KMS-11 (cell line): Measurements from ENCODE around the gene FILIP1.

Experiments used
- H2AFZ ChIP-seq: fragments of 200-600 bp; sonication (generic); 2 replicates; pipeline ENCODE4 v1.6.1; 2016; ENCODE audit warnings: antibody characterized with exemption, mixed run types, low read depth
- H3K27ac ChIP-seq: fragments of 200-600 bp; sonication (generic); 2 replicates; pipeline ENCODE4 v1.6.1; 2016; ENCODE audit warnings: mild to moderate bottlenecking, mixed run types
- H3K27me3 ChIP-seq: fragments of 200-600 bp; sonication (generic); 2 replicates; pipeline ENCODE4 v1.6.1; 2017; ENCODE audit warnings: mild to moderate bottlenecking, low read depth, mixed run types, moderate library complexity; ENCODE audit not compliant: insufficient read depth
- H3K36me3 ChIP-seq: fragments of 200-600 bp; sonication (generic); 2 replicates; pipeline ENCODE4 v1.6.1; 2017; ENCODE audit warnings: mild to moderate bottlenecking, mixed run types; ENCODE audit not compliant: insufficient read depth
- H3K4me1 ChIP-seq: fragments of 200-600 bp; sonication (generic); 2 replicates; pipeline ENCODE4 v1.6.1; 2016; ENCODE audit warnings: mild to moderate bottlenecking, low read depth, mixed run types; ENCODE audit not compliant: poor library complexity, severe bottlenecking
- H3K4me2 ChIP-seq: fragments of 200-600 bp; sonication (generic); 2 replicates; pipeline ENCODE4 v1.7.0; 2016; ENCODE audit warnings: mild to moderate bottlenecking, mixed run types
- H3K4me3 ChIP-seq: fragments of 200-600 bp; sonication (generic); IDR thresholded peaks from 2 replicates; pipeline ENCODE4 v1.6.1; 2017; ENCODE audit warnings: low read depth, low read length, mixed read lengths; ENCODE audit not compliant: insufficient read depth
- H3K79me2 ChIP-seq: fragments of 200-600 bp; sonication (generic); 2 replicates; pipeline ENCODE4 v1.6.1; 2016; ENCODE audit warnings: low read depth, mixed run types; ENCODE audit not compliant: insufficient read depth
- H3K9ac ChIP-seq: fragments of 200-600 bp; sonication (generic); 2 replicates; pipeline ENCODE4 v1.6.1; 2016; ENCODE audit warnings: mild to moderate bottlenecking, mixed run types
- H4K20me1 ChIP-seq: fragments of 200-600 bp; sonication (generic); 2 replicates; pipeline ENCODE4 v1.6.1; 2016; ENCODE audit warnings: mild to moderate bottlenecking, mixed run types; ENCODE audit not compliant: insufficient read depth
- CTCF ChIP-seq: fragments of 200-600 bp; sonication (generic); conservative IDR thresholded peaks from 2 replicates; pipeline ENCODE4 v1.6.1; 2017; ENCODE audit warnings: low read depth, mild to moderate bottlenecking, antibody characterized with exemption, low read length, moderate library complexity, mixed read lengths

FILIP1 gene

GRCh38 chr6:75331151-75331550, 162.4 kb downstream of the FILIP1 start:
- no peak overlapping the region for H3K27ac ChIP-seq
- H3K9ac ChIP-seq: no peak overlapping the region
- H3K36me3 ChIP-seq: no peaks in the 10 kb centered on the region
- H3K4me1 ChIP-seq: no peaks in the 10 kb centered on the region
- no peak for TF ChIP-seq CTCF
- H3K27me3 ChIP-seq: no peaks in the 10 kb centered on the region
- no peaks in the 10 kb centered on the region for H4K20me1 ChIP-seq
- no peaks in the 10 kb centered on the region for H3K79me2 ChIP-seq
- no peak overlapping the region for H3K4me3 ChIP-seq
- H3K4me2 ChIP-seq: no peak overlapping the region
- H2AFZ ChIP-seq: no peak overlapping the region

- H4K20me1 ChIP-seq: no peaks in the 10 kb centered on the region
- no peak overlapping the region for H2AFZ ChIP-seq
- H3K27ac ChIP-seq: no peak overlapping the region
- no peak overlapping the region for H3K4me2 ChIP-seq
- no peaks in the 10 kb centered on the region for H3K79me2 ChIP-seq
- H3K27me3 ChIP-seq: no peaks in the 10 kb centered on the region
- H3K4me3 ChIP-seq: no peak overlapping the region
- H3K9ac ChIP-seq: no peak overlapping the region
- H3K36me3 ChIP-seq: no peaks in the 10 kb centered on the region
- H3K4me1 ChIP-seq: no peaks in the 10 kb centered on the region
- no peak for TF ChIP-seq CTCF
These were observed 163.9 kb downstream of the FILIP1 start for GRCh38 chr6:75329703-75330102.

GRCh38 chr6:75327807-75328206, 165.8 kb downstream of the FILIP1 start:
- H3K4me2 ChIP-seq: no peak overlapping the region
- TF ChIP-seq CTCF: no peak

GRCh38 chr6:75326557-75327258, 166.9 kb downstream of the FILIP1 start:
- Histone ChIP-seq H2AFZ (no peak overlapping the region), H3K4me3 (no peak overlapping the region), H3K4me1 (no peaks in the 10 kb centered on the region), H3K79me2 (no peaks in the 10 kb centered on the region), H3K4me2 (no peak overlapping the region), H3K36me3 (no peaks in the 10 kb centered on the region), H3K27ac (no peak overlapping the region), H3K27me3 (no peaks in the 10 kb centered on the region), H4K20me1 (no peaks in the 10 kb centered on the region), H3K9ac (no peak overlapping the region)
- no peak for TF ChIP-seq CTCF

More at GRCh38 chr6:75327807-75328206, 165.8 kb downstream of the FILIP1 start:
- H2AFZ ChIP-seq: no peak overlapping the region
- no peaks in the 10 kb centered on the region for H3K79me2 ChIP-seq
- H4K20me1 ChIP-seq: no peaks in the 10 kb centered on the region
- H3K4me1 ChIP-seq: no peaks in the 10 kb centered on the region
- no peak overlapping the region for H3K27ac ChIP-seq
- no peak overlapping the region for H3K9ac ChIP-seq
- H3K36me3 ChIP-seq: no peaks in the 10 kb centered on the region
- H3K27me3 ChIP-seq: no peaks in the 10 kb centered on the region
- H3K4me3 ChIP-seq: no peak overlapping the region
